HG03354 (cell line): Measurements from ENCODE around the gene ASAP2.

Experiments
- ATAC-seq: cut with Tn5 transposase; IDR thresholded peaks from one replicate; pipeline ENCODE4 v1.9.1; 2021; ENCODE audit warnings: mild to moderate bottlenecking; ENCODE audit not compliant: unreplicated experiment, poor library complexity, severe bottlenecking

Gene ASAP2

DNA sequence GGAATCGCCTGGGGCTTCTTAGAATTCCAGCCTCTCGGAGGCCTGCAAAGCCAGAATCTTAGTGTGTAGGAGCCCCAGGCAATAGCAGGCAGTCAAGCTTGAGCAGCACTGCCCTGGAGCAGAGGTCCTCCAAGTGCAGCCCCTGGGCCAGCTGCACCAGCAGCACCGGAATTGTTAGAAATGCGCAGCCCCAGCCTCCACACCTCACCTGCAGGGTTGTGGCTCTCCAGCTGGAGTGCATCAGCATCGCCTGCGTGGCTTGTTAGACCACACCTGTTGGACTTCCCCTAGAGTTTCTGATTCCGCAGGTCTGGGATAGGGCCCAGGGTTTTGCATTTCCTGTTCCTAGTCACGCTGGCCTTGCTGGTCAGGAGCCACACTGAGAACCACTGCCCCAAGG, 100.3 kb downstream of the ASAP2 start:
- ATAC-seq: no peak

- ATAC-seq: no peak
Observed at GRCh38 chr2:9307535-9307934, 100.9 kb downstream of the ASAP2 start.

DNA sequence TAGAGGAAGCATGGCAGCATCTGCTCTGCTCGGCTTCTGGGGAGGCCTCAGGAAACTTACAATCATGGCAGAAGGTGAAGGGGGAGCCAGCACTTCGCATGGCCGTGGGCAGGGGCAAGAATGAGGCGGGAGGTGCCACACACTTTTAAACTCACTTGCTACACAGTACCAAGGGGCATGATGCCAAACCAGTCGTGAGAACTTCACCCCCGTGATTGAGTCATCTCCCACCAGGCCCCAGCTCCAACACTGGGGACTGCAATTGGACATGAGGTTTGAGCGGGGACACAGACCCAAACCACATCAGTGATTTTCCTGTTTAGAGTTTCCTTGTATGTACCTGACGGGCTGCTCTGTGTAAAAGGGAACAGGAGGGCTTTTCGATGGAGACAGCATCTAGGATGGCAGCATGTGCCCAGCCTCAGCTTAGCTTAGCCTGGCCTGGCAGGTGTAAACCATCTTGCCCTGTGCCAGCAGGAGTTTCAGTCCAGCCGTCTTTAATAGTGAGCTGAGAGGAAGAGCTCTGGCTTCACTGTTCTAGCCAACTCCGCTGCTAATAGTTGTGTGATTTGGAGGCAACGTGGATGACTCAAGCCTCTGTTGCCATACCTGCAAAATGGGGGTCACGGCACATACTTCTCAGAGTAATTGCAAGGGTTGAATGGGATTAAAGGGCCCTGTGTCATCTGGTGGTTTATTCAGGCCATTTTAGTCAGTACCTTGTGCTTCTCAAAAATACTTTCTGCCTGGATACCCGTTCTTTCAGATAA, 101.8 kb downstream of the ASAP2 start:
- ATAC-seq: no peak

DNA sequence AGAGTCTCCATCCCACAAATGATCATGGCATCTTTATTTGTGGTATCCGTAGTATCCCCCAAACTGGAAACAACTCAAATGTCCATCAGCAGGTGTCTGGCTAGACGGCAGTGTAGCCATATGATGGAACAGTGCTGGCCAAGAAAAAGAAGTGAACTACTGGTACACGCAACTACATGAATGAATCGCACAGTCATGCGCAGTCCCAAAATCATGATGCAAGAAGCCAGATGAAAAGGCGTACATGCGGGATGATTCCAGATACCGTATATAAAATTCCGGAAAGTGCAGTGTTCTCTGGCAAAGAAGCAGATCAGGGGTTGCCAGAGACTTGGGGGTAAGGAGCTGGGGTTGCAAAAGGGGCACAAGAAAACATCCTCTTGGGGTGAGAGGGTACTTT, 102.5 kb downstream of the ASAP2 start:
- no peak for ATAC-seq

DNA sequence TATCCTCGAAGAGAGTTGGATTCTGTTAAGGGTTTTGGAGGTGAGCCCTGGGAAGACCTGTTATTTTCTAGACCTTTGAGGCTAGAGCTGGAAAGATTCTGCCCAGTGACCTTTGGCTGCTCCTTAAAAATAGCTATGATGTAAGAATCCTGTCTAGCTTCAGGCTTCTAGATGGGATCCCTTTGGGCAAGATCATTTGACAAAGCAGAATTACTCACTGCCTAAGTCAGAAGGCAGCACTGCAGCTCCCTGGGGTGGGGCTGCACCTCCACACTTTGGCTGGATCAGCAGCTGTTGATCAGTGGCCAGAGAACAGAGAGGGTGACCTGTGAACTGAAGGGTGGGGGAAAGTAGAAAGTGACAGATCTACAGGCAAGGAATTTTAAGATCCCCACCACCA, 103.8 kb downstream of the ASAP2 start:
- no peak for ATAC-seq

- no peak for ATAC-seq
Observed at GRCh38 chr2:9310798-9311197, 104.2 kb downstream of the ASAP2 start.

DNA sequence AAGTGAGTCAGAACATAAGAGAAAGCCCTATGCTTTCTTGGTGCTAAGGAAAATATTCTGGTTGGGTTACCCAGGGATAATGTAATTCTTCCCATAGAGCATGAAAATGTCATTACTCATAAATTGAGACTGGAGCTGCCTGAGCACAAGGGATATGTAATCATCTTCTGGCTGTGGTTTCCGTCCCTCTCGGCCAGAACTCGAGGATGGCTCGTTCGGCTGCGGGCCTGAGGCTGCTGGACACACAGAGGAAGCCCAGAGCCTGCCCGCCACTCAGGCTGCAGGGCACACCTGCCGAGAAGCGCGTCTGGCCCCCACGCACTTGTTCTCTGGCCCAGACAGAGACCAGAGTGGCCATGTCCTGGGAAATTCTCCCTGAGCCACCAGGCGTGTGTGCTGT, 104.9 kb downstream of the ASAP2 start:
- no peak for ATAC-seq

GRCh38 chr2:9312591-9312990, 106.0 kb downstream of the ASAP2 start:
- ATAC-seq: no peak

GRCh38 chr2:9313443-9313842, 106.8 kb downstream of the ASAP2 start:
- no peak for ATAC-seq

DNA sequence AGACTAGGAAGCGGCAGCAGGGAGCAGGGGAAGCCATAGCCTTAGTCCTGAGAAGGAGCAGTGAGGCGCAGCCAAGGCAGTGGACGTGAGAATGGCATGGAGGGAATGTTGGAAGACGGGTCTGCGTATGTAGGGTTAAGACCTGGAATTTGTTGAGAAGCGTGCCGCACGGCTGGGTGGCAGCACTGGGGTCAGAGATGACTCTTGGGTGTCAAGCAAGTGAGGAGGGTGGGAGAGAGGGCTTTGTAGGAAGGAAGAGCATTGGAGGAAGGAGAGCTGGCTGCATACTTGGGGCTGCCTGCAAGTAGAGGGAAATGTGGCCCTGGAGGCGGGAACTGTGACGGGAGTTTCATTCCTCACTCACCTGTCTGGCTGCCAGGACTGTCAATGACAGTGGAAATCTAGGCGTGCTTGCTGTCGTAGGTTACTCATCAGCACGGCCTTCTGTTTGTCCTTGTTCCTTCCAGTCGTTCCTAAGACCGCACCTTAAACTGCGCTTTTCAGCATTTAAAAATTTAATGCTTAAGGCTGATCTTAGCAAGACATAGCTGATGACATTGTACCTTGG, 108.8 kb downstream of the ASAP2 start:
- no peak for ATAC-seq

DNA sequence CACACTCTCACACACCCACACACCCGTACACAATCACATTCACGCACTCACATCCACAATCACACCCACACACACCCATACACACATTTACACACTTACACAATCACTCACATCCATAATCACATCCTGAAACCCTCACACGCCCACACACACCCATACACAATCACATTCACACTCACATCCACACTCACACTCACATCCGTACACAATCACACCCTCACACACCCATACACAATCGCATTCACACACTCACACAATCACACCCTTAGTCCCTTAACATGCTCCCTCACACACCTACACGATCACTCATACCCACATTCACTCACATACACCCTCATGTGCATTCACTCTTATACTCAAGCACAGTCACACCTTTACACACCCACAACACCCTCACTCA, 110.9 kb downstream of the ASAP2 start:
- ATAC-seq: no peak

DNA sequence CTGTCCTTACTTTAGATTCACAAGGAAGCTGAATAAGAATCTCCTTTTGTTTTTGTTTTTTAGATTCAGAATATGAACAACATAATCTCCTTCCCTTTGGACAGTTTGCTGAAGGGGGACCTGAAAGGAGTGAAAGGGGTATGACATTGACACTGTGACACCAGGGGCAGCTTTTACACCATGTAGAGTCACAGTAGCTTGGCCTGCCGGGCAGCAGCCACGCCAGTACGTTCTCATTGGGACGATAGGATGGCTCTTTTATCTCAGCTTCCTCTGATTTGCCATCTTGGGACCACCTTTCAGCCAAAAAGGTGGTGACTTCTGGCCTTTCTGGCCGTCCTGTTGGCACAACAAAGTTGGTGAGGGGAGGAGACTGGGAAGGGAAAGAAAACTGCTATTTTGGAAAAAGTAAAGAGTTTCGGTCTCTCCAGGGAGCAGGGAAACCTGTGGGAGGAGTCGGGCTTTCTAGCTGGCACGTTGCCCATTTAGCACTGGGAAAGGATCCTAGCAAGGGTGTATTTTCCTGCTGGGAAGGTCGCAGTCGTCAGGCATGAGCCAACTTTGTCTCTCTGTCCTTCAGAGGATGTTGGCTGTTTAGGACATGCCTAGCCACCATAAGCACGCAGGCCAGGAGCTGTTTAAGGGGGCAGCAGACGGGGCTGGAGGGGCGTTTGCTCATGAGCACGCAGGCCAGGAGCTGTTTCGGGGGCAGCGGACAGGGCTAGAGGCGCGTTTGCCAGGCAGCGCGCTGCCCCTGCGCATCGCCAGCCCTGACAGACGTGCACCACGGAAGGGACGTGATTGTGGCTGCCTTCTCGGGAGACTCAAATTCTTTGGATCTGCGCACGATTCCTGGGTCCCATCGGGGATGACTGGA, 112.1 kb downstream of the ASAP2 start:
- ATAC-seq: no peak

DNA sequence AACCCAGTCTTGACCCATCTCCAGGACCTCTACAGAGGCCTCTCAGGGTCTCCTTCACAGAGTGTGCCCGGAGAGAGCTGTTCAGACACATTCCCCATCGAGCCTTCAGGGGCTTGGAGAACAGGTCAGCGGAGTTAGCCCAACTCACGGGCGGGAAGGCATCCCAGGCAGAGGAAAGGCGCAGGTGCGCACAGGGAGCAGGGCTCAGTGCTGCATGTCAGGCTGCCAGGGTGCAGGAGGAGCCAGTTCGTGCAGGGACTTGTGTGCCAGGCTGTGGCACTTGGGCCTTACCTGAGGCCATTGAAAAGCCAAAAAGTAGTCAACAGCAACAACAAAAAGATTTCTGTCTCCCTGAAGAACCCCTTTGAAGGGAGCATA, 112.7 kb downstream of the ASAP2 start:
- ATAC-seq: no peak

DNA sequence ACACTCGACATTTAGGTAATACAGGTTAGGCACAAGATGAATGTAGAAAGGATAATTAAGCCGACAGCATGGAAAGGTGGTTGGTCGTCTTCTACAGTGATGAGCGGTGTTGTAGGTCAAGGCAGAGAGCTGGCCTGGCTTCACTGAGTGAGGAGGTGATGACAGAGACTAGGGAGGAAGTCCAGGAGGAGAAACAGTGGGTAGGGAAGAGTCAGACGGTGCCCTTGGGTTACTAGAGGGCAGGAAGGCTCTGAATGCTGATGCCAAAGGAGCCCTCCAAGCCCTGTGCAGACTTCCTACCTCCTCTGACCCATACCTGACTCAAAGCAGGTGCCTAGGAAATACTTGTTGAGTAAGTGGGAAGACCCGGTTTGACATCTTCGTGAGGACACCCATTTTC, 116.0 kb downstream of the ASAP2 start:
- no peak for ATAC-seq

DNA sequence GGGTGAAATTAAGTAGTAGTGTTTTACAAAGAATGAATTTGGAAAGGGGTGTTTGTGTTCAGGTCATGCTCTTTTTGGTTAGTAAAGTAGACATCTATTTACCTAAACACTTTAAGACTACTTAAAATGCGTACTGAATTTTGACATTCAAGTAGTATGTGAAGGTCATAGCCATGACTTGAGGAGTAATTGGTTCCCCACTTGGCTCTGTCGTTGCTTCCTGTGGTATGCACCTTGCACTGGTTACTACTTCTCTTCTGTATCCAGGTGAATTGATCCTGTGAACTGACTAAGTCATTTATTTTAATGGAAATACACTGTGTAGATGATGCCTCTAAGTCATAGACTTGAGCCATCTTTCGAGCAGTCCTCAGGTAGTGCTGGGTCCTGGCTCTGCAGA, 118.8 kb downstream of the ASAP2 start:
- ATAC-seq: no peak

GRCh38 chr2:9326975-9327374, 120.4 kb downstream of the ASAP2 start:
- no peak for ATAC-seq

- no peak for ATAC-seq
Observed at GRCh38 chr2:9327873-9328352, 121.3 kb downstream of the ASAP2 start.

DNA sequence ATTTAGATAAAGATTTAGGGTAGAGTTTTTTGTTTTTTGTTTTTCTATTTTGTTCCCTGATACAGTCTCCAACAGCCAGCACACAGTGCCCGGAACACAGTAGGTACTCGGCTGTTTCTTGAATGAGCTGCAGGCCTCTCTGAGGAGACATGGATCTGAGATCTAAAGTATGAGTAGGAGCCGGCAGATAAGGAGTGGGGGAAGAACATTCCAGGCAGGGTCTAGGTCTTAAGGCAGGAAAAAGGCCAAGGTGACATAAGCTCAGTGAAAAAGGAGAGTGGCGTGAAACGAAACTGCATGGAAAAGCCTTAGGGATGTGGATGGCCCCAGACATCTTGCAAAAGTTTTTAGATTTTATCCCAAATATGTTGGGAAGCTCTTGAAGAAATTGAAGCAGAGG, 122.3 kb downstream of the ASAP2 start:
- ATAC-seq: no peak

DNA sequence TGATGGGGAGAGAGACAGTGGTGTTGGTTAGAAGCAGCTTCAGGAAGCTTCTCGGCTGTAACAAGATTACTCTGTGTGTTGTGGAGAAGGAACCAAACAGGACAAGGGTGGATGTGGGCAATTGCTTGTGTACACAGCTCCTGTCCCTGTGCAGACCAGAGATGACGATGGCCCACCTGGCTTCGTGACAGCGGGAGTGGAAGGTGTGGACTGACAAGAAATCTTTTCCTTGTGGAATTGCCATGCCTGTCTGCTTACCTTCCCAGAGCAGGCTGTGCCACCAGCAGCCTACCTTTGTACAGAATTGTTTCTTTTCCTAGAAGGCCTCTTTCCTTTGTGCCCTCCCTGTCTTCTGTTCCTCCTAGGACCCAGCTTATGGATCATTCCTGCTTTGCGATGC, 122.9 kb downstream of the ASAP2 start:
- no peak for ATAC-seq

DNA sequence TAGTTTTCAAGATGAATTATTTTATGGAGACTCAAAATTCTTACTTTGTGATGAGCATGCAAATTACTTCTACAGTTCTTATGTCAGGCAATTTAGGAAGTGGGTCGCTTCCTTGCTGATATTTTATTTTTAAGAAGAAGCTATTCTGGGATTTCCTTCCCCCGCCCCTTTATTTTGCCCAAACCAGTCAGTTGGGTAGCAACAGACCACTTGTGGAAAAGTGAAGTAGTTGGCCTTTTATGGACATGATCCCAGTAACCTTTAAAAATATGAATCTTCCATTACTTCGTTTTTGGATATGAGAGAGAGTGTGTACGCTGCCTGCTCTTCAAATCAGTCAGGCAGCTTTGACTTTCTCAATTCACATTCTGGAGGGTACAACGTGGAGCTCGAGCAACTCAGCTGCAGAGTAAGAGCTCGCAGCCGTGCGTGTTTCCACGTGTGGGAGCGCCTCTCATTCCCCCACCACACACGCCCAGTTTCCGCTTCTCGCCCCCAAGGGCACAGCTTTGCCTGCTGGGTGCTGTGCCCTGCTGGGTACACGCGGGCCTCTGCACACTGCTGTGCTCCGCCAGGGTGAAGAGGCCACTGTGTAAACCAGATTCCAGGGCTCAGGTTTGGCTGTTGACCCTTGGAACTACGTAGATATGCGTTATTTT, 124.1 kb downstream of the ASAP2 start:
- ATAC-seq: no peak
